ENCODE measurements around the gene BATF.

DNA sequence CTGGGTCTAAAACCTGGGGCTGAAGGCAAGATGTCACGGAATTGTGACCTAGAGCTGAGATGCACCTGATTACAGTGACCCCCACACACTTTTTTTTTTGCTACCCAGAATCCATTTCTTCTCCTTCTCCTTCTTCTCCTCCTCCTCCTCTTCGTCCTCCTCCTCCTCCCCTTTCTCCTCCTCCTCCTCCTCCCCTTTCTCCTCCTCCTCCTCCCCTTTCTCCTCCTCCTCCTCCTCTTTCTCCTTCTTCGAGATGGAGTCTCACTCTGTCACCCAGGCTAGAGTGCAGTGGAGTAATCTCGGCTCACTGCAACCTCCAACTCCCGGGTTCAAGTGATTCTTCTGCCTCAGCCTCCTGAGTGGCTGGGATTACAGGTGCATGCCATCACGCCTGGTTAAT is 36.8 kb downstream of the BATF start:
- no peak for TF ChIP-seq GATA2 (IDR thresholded peaks at IDR 0.05; ENCODE audit: low read depth, low read length)
- no peak for TF ChIP-seq GATA3 (IDR thresholded peaks at IDR 0.05; ENCODE audit: low read depth, low read length)
